ENCODE data around the gene IFNAR1.

- TF ChIP-seq POLR2A (IDR thresholded peaks at IDR 0.05) (no peak), CTCF (IDR thresholded peaks at IDR 0.05) (no peak)
These were observed 48.7 kb downstream of the IFNAR1 start for GRCh38 chr21:33373451-33373850.
